ENCODE results near the gene FHOD3. TPM values are rescaled to one million over a fixed set of nuclear protein-coding genes. Genes with fewer than 3 reads are reported as not detected.

Gene FHOD3
- total RNA-seq, 1 donor, result 3.0 TPM

DNA sequence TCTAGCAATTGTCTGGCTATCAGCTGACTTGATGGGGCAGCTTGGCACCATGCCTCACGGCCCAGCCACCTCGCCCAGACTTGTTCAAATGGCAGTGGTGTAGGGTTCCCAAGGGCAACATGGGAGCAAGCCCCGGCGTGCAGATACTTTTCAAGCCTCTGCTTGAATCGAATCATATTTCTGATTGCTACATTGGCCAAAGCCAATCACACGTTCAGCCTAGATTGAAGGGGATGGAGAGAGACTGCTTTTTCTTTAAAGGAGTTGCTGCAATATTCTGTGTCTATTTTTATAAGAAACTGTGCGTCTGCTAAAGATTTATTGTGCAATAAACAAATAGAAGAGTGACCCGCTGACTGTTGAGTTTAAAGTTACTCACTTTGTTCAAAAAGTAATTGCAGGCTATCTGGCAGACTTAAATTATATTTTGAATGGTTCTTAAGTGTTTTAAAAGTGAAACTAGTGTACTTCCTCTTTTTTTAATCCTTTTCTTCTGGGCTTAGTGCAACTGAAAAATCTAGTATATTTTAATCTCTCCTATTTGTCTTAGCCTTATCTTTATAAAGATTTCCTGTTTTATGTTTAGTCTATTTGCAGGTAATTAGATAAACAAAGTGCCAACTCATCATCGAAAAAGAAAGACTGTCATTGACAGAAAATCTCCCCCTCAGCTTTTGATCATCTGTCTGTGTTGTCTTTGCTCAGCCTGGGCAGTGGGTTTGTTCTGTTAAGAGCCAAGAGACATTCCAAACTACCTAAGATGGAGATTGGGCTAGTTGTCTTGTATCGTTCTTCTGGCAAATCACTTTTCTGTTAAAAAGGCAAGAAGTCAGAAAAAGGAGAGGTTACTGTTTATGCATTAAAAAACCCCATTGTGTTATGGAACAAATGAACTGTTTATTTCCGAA lies 375.2 kb downstream of the FHOD3 start:
- H3K4me3 ChIP-seq (ENCODE audit: low read depth, low read length), result peak overlapping the region; percentile 44
- TF ChIP-seq, protein P1, sequence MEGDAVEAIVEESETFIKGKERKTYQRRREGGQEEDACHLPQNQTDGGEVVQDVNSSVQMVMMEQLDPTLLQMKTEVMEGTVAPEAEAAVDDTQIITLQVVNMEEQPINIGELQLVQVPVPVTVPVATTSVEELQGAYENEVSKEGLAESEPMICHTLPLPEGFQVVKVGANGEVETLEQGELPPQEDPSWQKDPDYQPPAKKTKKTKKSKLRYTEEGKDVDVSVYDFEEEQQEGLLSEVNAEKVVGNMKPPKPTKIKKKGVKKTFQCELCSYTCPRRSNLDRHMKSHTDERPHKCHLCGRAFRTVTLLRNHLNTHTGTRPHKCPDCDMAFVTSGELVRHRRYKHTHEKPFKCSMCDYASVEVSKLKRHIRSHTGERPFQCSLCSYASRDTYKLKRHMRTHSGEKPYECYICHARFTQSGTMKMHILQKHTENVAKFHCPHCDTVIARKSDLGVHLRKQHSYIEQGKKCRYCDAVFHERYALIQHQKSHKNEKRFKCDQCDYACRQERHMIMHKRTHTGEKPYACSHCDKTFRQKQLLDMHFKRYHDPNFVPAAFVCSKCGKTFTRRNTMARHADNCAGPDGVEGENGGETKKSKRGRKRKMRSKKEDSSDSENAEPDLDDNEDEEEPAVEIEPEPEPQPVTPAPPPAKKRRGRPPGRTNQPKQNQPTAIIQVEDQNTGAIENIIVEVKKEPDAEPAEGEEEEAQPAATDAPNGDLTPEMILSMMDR (IDR thresholded peaks at IDR 0.05; ENCODE audit: insufficient read depth, low read length), result no peak
- DNase-seq (ENCODE audit: low read depth), result peak; percentile 72

DNA sequence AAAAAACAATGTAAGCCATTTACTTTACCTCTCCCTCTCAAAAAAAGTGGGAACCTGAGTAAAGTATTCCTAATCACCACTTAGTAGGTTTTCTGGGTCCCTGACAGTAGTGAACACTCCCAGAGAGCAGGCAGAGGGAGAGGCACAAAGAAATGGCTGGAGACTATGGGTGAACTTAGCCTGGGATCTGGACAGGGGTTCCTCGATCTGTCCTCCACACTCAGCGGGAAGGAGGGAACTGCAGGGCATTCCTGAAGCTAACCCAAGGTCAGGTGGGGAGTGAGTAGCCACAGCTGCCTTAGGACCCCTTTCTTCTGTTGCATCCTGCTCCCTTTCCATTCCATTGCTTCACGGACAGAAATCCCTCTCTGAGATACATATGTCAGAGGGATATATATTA lies 375.9 kb downstream of the FHOD3 start:
- no peak overlapping the region for H3K4me3 ChIP-seq (ENCODE audit: low read depth, low read length)
- TF ChIP-seq, protein P1 (IDR thresholded peaks at IDR 0.05; ENCODE audit: insufficient read depth, low read length), result no peak
- DNase-seq (ENCODE audit: low read depth), result no peak

DNA sequence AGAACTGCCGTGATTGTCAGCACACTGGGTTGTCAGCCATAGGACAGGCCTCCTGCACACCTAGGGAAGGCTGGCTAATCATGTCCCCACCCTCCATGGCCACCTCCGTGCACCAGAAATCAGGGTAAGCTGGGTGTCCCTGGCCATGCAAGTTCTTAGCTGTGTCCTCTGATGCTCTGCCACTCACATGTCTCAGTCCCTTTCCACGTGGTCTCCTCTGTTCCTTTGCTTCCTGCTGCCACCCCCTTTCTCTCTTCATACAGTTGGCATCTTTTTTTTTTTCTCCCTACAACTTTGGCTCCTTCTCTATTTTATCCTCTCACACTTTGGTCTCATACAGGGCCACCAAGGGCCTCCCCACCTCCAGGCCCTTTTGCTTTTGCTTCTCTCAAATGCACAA lies 377.6 kb downstream of the FHOD3 start:
- DNase-seq (ENCODE audit: low read depth), result no peak
- TF ChIP-seq, protein P1 (IDR thresholded peaks at IDR 0.05; ENCODE audit: insufficient read depth, low read length), result no peak
- no peak overlapping the region for H3K4me3 ChIP-seq (ENCODE audit: low read depth, low read length)

DNA sequence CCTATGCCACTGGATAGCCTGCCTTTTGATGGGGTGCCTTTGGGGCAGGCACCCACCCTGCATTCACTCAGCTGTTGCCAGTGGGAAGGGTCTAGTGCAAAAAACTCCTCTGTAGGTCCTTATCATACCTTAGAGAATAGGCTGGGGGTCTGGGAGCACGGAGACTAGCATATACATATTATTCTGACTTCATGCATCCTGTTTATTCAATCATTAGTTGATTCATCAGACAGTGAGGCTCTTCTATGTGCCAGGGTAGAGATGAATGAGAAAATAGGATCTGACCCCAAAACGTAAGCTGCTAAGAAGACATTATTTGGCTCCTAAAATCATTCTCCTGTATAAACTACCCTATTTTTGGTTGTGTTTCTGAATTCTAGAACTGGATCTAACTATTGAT lies 378.0 kb downstream of the FHOD3 start:
- DNase-seq (ENCODE audit: low read depth), result no peak
- H3K4me3 ChIP-seq (ENCODE audit: low read depth, low read length), result no peak overlapping the region
- TF ChIP-seq, protein P1 (IDR thresholded peaks at IDR 0.05; ENCODE audit: insufficient read depth, low read length), result no peak

DNA sequence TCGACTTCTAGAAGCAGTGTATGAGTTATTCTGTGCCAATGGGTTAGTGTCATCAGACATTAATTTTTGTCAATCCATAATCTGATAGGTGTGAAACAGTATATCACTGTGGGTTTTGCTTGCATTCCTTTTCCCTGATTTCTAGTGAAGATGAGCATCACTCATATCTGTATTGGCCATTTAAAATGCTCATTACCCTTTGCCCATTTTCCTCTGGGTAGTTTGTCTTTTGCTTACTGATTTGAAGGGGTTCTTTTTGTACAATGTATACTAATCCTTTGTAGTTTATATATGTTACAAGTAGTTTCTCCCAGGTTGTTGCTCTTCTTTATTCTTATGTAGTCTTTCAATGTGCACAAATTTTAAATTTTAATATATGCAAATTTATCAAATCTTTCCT lies 379.1 kb downstream of the FHOD3 start:
- DNase-seq (ENCODE audit: low read depth), result no peak
- TF ChIP-seq, protein P1 (IDR thresholded peaks at IDR 0.05; ENCODE audit: insufficient read depth, low read length), result no peak

DNA sequence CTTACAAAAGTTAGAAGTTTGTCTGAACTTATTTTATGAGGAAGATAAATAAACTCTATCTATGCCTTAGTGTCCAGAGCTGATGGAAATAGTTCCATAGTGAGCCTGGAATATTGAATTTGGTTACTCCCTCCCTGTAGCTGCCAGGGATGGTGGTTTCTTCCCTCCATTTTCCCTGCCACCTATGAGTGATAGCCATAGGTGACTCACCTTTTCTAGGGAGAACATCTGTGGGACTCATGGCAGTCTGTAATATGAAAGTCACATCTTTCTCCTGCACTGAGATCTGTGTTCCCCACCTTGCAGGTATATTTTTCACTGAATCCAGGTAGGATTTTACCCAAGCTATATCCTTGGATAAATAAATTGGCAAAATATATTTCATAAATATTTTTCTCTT lies 382.5 kb downstream of the FHOD3 start:
- H3K4me3 ChIP-seq (ENCODE audit: low read depth, low read length), result no peak overlapping the region

More for the DNA sequence above, 379.1 kb downstream of the FHOD3 start:
- H3K4me3 ChIP-seq (ENCODE audit: low read depth, low read length), result no peak overlapping the region

More for the DNA sequence above, 382.5 kb downstream of the FHOD3 start:
- TF ChIP-seq, protein P1 (IDR thresholded peaks at IDR 0.05; ENCODE audit: insufficient read depth, low read length), result no peak
- no peak for DNase-seq (ENCODE audit: low read depth)
